Measurements from ENCODE around the gene TBL3.
"Not testable (repeated sequence)": the region's sequence is repeated elsewhere in the genome, so short reads cannot be mapped to it uniquely, and the experiment has no call there.

Gene TBL3

DNA sequence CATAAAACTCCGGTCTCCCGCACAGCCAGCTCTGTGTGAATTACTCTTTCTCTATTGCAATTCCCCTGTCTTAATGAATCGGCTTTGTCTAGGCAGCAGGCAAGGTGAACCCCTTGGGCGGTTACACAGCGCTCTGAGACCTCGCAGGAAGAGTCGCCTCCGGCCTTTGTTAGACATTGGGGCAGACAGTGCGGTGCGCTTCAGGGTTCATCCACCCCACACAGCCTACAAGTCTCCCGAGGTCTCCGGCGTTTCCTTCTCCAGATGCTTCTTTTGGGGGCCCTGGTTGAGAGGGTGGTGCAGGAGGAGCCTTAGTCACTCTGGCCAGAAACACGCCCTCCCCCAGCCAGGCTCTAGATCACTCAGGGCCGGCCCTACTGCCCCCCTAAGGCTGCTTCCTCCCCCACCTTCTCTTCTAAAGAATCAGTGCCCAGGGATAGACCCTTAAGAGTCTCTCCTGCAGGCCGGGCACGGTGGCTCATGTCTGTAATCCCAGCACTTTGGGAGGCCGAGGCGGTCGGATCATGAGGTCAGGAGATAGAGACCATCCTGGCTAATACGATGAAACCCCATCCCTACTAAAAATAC, 27.1 kb upstream of the TBL3 start:
- no peak for DNase-seq

DNA sequence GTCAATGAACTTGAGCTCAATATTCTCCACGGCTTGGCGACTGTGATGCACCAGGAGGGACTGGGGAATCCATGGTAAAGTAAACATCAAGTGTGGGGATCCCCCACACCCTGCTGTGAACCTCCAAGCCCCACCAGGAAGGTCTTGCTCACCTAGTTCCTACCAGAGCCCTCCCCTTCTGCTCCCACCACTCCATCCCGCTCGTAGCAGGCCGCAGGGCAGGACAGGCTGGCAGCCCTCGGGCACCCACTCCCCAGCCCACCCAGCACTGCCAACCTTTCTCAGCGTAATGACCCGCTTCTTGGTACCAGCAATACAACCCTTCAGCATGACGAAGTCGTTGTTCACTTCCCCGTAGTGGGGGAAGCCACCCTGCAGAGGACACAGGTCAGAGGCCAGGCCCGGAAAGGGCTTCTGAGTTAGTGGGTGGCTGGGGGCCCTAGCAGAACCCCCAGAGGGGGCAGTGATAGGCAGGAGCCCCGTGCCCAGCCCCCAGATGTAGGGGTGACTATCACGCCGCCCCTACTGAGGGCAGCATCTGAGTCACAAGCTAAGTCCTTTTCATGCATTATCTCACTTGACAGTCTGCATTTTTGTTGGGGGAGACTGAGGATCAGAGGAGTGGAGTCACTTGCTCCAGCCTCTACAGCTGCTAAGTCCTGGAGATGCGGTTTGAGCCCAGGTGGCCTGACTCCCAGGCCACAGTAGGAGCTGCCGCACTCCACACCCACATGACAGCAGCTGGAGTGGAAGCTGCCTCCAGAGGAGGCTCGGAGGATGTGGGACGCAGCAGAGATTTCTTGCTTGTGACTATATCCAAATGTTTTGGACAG, 26.1 kb upstream of the TBL3 start:
- no peak for DNase-seq

DNA sequence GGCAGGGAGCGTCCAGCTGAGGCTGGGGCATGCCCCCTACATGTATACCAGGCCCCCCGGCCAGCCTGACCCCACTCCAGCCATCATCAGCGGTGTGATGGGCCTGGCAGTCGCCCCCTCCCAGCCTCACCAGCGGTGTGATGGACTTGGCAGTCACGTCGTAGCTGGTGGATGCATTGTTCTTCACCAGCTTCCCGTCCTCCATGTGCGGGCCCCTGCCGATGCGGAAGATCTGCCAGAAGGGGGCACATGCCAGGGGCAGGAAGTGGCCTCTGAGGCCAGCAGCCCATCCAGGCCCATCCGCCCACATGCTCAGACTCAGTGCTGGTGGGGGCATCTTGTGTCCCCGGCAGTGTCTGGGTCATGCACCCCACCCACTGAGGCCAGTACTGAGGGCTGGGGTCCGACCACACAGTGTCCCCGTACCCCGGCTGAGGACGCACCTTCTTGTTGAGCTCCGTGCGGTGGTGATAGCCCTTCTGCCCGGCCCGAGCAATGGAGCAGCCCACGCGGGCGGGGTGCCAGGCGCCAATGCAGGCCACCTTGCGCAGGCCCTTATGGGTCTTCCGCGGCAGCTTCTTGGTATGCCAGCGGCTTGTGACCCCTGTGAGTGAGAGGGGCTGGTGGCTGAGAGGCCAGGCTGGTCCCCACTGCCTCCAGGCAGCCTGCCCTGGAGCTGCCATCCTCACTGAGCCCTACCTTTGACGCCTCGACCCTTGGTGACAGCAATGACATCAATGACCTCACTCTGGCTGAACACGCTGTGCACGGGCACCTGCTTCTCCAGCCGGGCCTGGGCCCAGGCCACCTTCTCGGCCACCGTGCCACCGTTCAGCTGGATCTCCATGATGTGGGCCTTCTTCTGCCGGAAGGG, 25.1 kb upstream of the TBL3 start:
- DNase-seq = no peak

DNA sequence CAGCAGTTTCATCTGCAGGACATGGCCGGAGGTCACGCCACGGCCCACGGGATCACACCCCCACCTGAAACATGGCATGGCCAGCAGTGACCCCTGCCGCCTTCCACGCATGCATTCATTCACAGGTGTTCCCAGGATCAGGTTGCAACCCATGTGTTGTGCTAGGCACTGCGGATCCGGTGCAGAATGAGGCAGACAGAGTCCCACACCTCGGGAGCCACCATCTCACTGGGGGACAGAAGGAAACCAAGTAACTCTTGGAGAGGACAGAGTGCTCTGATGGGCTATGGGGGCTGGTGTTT, 24.5 kb upstream of the TBL3 start:
- no peak for DNase-seq

DNA sequence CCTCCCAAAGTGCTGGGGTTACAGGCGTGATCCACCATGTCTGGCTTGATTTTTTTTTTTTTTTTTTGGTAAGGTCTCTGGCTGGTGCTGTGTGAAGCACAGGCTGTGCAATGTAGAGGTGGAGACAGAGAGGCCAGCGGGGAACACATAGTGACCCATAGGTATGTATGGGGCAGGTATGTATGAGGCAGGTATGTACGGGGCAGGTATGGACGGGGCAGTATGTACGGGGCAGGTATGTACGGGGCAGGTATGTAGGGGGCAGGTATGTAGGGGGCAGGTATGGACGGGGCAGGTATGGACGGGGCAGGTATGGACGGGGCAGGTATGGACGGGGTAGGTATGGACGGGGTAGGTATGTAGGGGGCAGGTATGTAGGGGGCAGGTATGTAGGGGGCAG, 22.3 kb upstream of the TBL3 start:
- no peak for DNase-seq

DNA sequence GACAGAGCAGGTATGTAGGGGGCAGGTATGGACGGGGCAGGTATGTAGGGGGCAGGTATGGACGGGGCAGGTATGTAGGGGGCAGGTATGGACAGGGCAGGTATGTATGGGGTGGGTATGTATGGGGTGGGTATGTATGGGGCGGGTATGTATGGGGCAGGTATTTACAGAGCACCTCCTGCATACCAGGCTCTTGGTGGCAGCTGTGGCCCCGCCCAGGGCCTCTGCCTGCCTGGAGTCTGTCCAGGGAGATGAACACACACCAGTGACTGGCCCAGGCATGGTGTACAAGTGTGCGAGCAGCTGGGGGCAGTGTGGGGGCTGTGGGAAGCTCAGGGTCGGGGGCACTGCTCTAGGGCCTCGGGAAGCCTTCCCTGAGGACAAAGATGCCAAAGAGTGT, 21.8 kb upstream of the TBL3 start:
- no peak for DNase-seq

DNA sequence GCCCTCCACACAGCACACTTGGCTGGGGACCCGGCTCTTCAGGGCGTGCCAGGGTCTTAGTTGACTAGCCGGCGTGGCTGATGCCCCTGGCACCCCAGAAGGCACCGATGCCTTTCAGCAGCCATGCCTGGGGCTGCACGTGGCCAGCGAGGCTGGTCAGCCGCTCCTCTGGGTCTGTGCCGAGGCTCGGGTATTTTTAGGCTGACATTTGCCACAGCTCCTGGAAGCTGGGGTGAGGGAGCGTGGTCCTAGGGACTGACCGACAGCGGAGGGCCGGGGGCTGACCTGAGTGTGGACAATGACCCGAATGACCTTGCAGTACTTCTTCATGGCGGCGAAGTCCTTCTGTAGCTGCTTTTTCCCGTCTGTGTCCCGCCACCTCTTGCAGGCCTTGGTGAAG, 21.3 kb upstream of the TBL3 start:
- no peak for DNase-seq

DNA sequence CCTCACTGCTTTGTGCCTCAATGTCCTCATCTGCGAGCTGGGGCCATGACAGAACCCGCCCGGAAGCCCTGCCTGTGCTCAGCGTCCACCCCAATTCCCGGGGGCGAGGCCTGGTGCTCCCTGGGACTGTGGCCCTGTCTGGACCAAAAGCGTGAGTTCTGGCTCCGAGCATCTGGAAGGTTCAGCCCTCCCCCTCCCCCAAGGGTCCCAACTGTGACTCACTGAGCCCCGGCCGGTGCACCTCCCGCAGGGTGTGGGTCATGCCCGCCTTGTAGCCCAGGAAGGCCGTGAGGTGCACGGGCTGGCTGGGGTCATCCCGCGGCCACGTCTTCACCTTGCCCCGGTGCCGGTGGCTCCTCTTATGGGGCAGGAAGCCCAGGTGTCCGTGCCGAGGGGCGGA, 18.1 kb upstream of the TBL3 start:
- no peak for DNase-seq

DNA sequence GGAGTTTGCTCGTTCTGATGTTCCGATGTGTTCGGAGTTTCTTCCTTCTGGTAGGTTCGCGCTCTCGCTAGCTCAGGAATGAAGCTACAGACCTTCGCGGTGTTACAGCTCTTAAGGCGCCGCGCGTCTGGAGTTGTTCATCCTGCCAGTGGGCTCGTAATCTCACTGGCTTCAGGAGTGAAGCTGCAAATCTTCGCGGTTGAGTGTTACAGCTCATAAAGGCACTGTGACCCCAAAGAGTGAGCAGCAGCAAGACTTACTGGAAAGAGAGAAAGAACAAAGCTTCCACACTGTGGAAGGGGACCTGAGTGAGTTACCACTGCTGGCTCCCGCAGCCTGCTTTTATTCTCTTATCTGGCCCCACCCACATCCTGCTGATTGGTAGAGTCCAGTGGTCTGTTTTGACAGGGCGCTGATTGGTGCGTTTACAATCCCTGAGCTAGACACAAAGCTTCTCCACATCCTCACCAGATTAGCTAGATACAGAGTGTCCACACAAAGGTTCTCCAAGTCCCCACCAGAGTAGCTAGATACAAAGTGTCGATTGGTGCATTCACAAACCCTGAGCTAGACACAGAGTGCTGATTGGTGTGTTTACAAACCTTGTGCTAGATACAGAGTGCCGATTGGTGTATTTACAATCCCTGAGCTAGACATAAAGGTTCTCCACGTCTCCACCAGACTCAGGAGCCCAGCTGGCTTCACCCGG, 14.3 kb upstream of the TBL3 start:
- DNase-seq = not testable (repeated sequence)

DNA sequence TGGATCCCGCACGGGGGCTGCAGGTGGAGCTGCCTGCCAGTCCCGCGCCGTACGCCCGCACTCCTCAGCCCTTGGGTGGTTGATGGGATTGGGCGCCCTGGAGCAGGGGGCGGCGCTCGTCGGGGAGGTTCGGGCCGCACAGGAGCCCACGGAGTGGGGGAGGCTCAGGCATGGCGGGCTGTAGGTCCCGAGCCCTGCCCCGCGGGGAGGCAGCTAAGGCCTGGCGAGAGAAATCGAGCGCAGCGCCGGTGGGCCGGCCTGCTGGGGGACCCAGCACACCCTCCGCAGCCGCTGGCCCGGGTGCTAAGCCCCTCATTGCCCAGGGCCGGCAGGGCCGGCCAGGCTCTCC, 13.7 kb upstream of the TBL3 start:
- DNase-seq = not testable (repeated sequence)

DNA sequence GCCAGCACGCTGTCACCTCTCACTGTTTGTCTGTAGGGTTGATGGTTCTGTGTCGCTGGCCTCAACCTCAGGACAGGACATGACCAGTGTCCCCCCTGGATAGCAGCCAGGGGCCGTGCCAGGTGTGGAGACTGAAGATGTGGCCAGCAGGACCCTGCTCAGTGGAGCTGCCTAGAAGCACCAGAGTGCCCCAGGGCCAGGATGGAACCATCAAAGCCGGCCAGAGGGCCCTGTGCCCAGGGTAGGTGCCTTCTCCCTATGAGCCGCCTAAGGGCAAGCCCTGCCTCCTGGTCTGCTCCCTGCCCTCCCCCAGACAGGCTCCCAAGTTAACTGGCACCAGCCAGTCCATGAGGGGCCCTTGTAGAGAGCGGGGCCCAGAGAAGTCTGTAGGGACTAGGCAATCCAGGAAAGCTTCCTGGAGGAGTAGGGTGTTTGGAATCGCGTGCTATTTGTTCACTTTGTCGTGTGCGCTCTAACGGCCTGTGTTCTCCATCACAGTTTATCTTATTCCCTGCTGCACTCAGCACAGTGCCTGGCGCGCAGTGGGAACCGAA, 13.1 kb upstream of the TBL3 start:
- DNase-seq = no peak

DNA sequence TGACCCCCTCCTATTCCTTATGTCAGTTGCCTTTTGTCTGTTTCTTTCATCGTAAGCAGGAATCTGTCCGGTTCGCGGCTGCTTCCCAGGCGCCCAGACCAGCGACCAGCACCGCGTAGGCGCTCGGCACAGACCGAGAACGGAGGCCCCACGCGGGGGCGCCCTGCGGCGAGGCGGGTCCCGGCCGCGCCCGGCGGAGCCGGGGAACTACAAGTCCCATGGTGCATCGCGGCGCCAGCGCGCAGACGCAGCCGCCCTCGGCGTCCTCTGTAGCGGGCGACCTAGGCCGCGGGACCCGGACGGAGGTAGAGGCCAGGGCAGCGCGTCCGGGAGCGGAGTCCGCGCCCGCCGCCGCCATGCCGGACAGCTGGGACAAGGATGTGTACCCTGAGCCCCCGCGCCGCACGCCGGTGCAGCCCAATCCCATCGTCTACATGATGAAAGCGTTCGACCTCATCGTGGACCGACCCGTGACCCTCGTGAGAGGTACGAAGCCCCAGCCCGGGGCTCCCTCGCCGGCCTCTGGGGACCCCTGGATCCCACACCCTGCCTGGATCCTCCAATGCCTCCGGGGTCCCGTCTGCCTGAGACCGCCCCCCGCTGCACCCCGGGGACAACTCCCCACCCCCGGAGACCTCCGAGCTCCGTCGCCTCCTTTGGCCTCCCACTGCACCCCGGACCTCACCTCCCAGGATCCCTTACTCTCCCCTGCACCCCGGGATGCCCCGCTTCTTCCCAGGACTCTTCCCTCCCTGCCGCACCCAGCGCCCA, 12.4 kb upstream of the TBL3 start, which contains the start of gene NDUFB10:
TSS of gene NDUFB10 (plus strand) at position 270 of the 771 bp plus-strand sequence. CDS start at position 357, 87 bp downstream.
- DNase-seq = peak; percentile 80 to 91 (median 86)

DNA sequence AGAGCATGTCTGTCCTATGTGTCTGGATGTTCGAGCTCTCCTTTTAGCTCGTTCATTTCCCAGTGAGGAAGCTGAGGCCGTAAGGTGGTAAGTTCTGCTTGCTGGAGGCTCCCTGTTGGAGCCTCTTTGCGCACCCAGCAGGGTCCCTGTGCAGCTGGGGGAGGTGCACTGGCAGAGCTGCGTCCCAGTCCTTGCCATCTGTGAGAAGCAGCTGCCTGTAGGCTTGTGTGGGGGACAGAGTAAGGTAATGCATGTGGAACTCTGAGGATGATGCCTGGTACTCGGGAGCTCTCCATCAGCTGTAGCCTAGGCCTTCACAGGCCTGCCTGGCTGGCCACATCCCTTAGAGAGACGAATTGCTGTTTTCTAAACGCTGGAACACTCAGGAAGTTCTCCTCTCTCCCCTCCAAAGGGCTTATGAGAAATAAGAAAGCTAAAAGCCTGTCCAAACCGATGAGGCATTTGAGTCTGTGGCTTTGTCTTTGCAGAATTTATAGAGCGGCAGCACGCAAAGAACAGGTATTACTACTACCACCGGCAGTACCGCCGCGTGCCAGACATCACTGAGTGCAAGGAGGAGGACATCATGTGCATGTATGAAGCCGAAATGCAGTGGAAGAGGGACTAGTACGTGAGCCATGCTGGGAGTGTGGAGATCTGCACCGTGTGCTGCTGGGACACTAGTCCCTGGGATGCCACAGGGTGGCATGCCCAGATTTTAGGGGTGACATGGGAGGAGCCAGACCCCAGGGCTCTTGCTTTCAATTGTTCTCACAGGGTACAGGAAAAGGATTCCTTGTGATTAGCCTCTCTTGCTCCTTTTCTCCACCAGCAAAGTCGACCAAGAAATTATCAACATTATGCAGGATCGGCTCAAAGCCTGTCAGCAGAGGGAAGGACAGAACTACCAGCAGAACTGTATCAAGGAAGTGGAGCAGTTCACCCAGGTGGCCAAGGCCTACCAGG, 10.9 kb upstream of the TBL3 start:
- peak in 2 of 5 experiments; percentile 42 to 84 for DNase-seq

DNA sequence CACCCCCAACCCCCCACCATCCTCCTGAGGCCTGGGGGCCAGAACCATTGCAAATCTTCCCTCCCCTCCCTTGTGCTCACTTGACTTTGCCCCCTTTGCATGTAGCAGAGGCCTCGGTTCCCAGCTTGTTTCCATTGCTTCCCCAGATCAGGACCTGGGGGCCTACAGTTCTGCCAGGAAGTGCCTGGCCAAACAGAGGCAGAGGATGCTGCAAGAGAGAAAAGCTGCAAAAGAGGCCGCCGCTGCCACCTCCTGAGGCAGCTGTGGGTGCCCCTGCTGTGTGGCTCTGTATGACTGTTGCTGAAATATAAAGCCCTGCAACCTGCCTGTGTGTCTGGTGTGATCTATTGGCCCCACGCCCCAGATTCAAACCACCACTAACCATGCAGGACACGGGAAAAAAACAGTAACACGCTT, 10.2 kb upstream of the TBL3 start:
- DNase-seq = peak in 1 of 5 experiments; percentile 88

DNA sequence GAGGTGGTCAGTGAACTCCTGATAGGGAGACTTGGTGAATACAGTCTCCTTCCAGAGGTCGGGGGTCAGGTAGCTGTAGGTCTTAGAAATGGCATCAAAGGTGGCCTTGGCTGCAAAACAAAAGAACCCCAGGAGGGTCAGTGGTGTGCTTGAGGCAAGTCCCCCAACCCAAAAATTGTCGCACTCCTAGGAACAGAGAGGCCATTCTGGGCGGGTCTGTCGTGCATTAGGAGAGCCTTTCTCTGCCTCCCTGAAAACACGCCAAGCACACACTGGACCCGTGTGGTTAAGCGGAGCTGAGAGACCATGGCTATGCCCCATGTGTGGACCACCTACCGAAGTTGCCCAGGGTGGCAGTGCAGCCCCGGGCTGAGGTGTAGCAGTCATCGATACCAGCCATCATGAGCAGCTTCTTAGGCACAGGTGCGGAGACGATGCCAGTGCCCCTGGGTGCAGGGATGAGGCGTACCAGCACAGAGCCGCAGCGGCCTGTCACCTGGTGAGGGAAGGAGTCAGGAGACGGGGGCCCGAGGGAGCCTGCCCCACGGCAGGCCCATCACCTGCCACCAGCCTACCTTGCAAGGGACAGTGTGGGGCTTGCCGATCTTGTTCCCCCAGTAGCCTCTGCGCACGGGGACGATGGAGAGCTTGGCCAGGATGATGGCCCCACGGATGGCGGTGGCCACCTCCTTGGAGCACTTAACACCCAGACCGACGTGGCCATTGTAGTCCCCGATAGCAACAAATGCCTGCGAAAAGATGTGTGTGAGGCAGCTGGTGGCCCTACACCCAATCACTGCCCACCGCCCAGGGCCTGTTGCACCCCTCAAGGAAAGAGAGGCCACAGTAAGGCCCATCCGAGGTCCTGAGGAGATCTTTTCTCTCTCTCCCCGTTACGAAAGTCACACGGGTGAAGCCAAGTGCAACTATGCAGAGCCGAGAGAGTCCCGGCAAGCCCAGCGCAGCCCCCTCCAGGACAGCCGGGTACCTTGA, 9.4 kb upstream of the TBL3 start:
- DNase-seq = not testable (repeated sequence)

DNA sequence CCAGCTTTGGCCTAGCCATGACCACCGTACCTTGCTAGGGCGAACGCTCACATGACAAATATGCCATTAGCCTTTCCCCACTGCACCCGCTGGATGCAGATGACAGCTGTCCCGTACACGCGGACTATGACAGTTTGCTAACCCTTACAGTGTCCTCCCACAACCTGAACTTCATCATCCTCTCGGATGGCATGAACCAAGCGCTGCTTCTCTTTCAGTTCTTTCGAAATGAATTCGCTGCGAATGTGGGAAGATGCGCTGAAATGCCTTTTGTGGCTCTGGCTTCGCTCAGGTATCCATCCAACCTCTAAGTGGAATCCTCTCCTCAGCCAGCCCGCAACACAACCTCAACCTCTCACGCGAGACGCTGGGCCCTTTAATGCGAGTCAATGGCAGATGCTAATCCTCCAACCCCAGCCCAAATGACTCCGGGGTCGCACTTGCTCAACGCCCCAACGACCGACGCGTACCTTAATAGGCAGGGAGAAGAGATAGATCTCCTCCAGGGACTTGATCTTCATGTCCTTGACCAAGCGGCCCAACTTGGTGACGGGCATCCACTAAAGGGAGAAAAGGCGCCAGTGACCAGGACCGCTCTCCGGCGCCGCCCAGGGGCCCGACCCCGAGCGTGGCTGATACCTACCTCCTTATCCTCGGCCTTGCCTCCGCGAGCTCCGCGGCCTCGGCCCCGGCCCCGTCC, 7.9 kb upstream of the TBL3 start:
- peak in 4 of 5 experiments; percentile 18 to 63 (median 34) for DNase-seq

DNA sequence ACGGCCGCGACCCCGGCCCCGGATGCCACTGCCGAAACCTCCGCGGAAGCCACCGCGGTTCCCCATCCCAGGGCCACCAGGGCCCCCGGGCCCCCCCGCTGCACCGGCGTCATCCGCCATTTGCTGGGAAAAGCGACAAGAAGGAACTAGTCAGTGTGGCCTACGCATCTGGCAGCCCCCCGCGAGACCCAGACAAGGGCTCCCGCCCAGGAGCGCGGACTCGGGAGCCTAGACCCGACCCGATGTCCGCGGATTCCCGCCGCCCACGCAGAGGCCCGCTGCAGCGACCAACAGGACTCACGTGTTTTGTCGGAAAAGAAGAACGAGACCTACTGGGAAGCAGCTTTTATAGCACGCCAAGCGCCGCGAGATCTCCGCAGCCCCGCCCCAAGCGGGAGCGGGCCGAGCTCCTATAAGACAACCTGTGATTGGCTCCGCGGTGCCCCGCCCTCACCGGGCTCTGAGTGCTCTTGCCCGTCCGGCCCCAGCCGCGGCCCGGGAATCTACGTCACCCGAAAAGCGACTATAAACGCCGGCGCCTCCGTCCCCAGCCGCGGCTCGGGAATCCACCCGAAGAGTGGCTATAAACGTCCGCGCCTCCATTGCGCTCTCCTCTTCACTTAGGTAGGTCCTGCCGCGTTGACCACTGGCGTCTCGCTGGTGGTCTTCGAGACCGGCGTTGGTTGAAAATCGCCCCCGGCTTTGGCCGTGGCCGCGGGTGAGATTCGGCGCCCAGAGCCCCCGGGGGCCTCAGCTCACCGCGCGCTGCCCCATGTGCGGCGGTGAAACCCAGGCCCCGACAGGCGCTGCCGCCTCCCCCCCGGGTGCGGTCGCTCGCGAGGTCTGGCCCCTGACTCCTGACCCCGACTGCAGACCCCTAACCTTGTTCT, 7.1 kb upstream of the TBL3 start, which contains the start of gene RPS2:
TSS of gene RPS2 (minus strand) at position 321 of the 890 bp plus-strand sequence. CDS start at position 120, 201 bp downstream.
- DNase-seq = peak; percentile 97 to 100 (median 99)
